Effector memory CD8-positive, alpha-beta T cell (primary cell): Measurements from ENCODE around the gene EYA2.

Experiments
- ATAC-seq: fragments of 150-1000 bp; cut with Tn5 transposase; replicated peaks from 2 replicates; pipeline ENCODE4 v1.10.0; 2021; ENCODE audit warnings: mild to moderate bottlenecking, moderate library complexity
- DNase-seq, 3 experiments: peaks; one replicate each; pipeline ENCODE4 v3.0.0; 2021
- H3K27ac Mint-ChIP-seq, 2 donors: one replicate each; pipeline ENCODE4 v1.8.0; 2022; ENCODE audit warnings: mild to moderate bottlenecking in 2 of 2, mixed read lengths in 2 of 2, moderate library complexity in 2 of 2
- H3K27me3 Mint-ChIP-seq, 2 donors: one replicate each; pipeline ENCODE4 v1.8.0; 2022; ENCODE audit warnings: mixed read lengths in 2 of 2
- H3K36me3 Mint-ChIP-seq: one replicate; pipeline ENCODE4 v1.8.0; 2022; ENCODE audit warnings: mild to moderate bottlenecking, moderate library complexity, mixed read lengths; ENCODE audit not compliant: insufficient read depth
- H3K4me1 Mint-ChIP-seq, 2 donors: one replicate each; pipeline ENCODE4 v1.8.0; 2022; ENCODE audit warnings: low read depth in 2 of 2, mixed read lengths in 2 of 2
- H3K4me3 Mint-ChIP-seq, 2 donors: one replicate each; pipeline ENCODE4 v1.8.0; 2022; ENCODE audit warnings: mild to moderate bottlenecking in 2 of 2, mixed read lengths in 2 of 2, moderate library complexity in 2 of 2
- H3K9me3 Mint-ChIP-seq, 2 donors: one replicate each; pipeline ENCODE4 v1.8.0; 2022; ENCODE audit warnings: mixed read lengths in 2 of 2

Gene EYA2

GRCh38 chr20:47137231-47137870 is 242.7 kb downstream of the EYA2 start:
- DNase-seq (no peak), ATAC-seq (no peak)
- Mint-ChIP-seq H3K27me3 (peaks cover 9 to 17% of the 10 kb centered on the region in 2 donors), H3K27ac (no peak overlapping the region), H3K9me3 (no peaks in the 10 kb centered on the region), H3K4me1 (no peaks in the 10 kb centered on the region), H3K36me3 (no peaks in the 10 kb centered on the region), H3K4me3 (no peak overlapping the region)

GRCh38 chr20:47139934-47140535 is 245.4 kb downstream of the EYA2 start:
- DNase-seq: no peak
- Mint-ChIP-seq H3K27me3 (peaks cover 26 to 34% of the 10 kb centered on the region in 2 donors), H3K36me3 (no peaks in the 10 kb centered on the region), H3K4me1 (no peaks in the 10 kb centered on the region), H3K9me3 (no peaks in the 10 kb centered on the region), H3K27ac (no peak overlapping the region), H3K4me3 (no peak overlapping the region)
- ATAC-seq: no peak

GRCh38 chr20:47141350-47141921 is 246.8 kb downstream of the EYA2 start:
- H3K4me3 Mint-ChIP-seq: no peak overlapping the region
- no peaks in the 10 kb centered on the region for H3K9me3 Mint-ChIP-seq
- no peak for ATAC-seq
- no peaks in the 10 kb centered on the region for H3K4me1 Mint-ChIP-seq
- no peaks in the 10 kb centered on the region for H3K36me3 Mint-ChIP-seq
- peaks cover 35 to 48% of the 10 kb centered on the region in 2 donors for H3K27me3 Mint-ChIP-seq
- H3K27ac Mint-ChIP-seq: no peak overlapping the region
- DNase-seq: no peak

GRCh38 chr20:47141941-47142773 is 247.5 kb downstream of the EYA2 start:
- Mint-ChIP-seq H3K27me3 (peaks cover 31 to 53% of the 10 kb centered on the region in 2 donors), H3K27ac (no peak overlapping the region), H3K4me3 (no peak overlapping the region), H3K9me3 (no peaks in the 10 kb centered on the region), H3K4me1 (no peaks in the 10 kb centered on the region), H3K36me3 (no peaks in the 10 kb centered on the region)
- ATAC-seq: no peak
- DNase-seq: no peak

GRCh38 chr20:47142774-47143170 is 248.1 kb downstream of the EYA2 start:
- H3K27ac Mint-ChIP-seq: no peak overlapping the region
- H3K36me3 Mint-ChIP-seq: no peaks in the 10 kb centered on the region
- ATAC-seq (no peak), DNase-seq (no peak)
- no peak overlapping the region for H3K4me3 Mint-ChIP-seq
- H3K4me1 Mint-ChIP-seq: peaks cover 0 to 2% of the 10 kb centered on the region in 2 donors
- peaks cover 27 to 53% of the 10 kb centered on the region in 2 donors for H3K27me3 Mint-ChIP-seq
- no peaks in the 10 kb centered on the region for H3K9me3 Mint-ChIP-seq

- DNase-seq: no peak
- H3K9me3 Mint-ChIP-seq: no peaks in the 10 kb centered on the region
- H3K27ac Mint-ChIP-seq: no peak overlapping the region
- no peaks in the 10 kb centered on the region for H3K36me3 Mint-ChIP-seq
- ATAC-seq: no peak
- H3K4me3 Mint-ChIP-seq: no peak overlapping the region
- H3K27me3 Mint-ChIP-seq: peaks cover 27 to 53% of the 10 kb centered on the region in 2 donors
- peaks cover 0 to 2% of the 10 kb centered on the region in 2 donors for H3K4me1 Mint-ChIP-seq
Observed at GRCh38 chr20:47143657-47144056, 249.0 kb downstream of the EYA2 start.

- Mint-ChIP-seq H3K27me3 (peaks cover 27 to 53% of the 10 kb centered on the region in 2 donors), H3K4me3 (no peak overlapping the region), H3K9me3 (no peaks in the 10 kb centered on the region), H3K27ac (no peak overlapping the region), H3K4me1 (peaks cover 0 to 2% of the 10 kb centered on the region in 2 donors), H3K36me3 (no peaks in the 10 kb centered on the region)
- no peak for ATAC-seq
- no peak for DNase-seq
Observed at GRCh38 chr20:47144463-47144862, 249.8 kb downstream of the EYA2 start.

GRCh38 chr20:47146686-47147085 is 252.0 kb downstream of the EYA2 start:
- Mint-ChIP-seq H3K4me1 (peaks cover 0 to 2% of the 10 kb centered on the region in 2 donors), H3K9me3 (no peaks in the 10 kb centered on the region), H3K36me3 (no peaks in the 10 kb centered on the region), H3K27ac (no peak overlapping the region), H3K27me3 (peaks cover 27 to 62% of the 10 kb centered on the region in 2 donors), H3K4me3 (no peak overlapping the region)
- ATAC-seq (no peak), DNase-seq (no peak)

- ATAC-seq: no peak
- peaks cover 34 to 63% of the 10 kb centered on the region in 2 donors for H3K27me3 Mint-ChIP-seq
- no peak overlapping the region for H3K27ac Mint-ChIP-seq
- DNase-seq: no peak
- peaks cover 0 to 2% of the 10 kb centered on the region in 2 donors for H3K4me1 Mint-ChIP-seq
- no peaks in the 10 kb centered on the region for H3K9me3 Mint-ChIP-seq
- H3K4me3 Mint-ChIP-seq: no peak overlapping the region
- H3K36me3 Mint-ChIP-seq: no peaks in the 10 kb centered on the region
Observed at GRCh38 chr20:47148059-47148458, 253.4 kb downstream of the EYA2 start.

- Mint-ChIP-seq H3K36me3 (no peaks in the 10 kb centered on the region), H3K27ac (no peak overlapping the region), H3K4me1 (peaks cover 0 to 2% of the 10 kb centered on the region in 2 donors), H3K27me3 (peaks cover 28 to 63% of the 10 kb centered on the region in 2 donors), H3K4me3 (no peak overlapping the region), H3K9me3 (no peaks in the 10 kb centered on the region)
- DNase-seq (no peak), ATAC-seq (no peak)
Observed at GRCh38 chr20:47149939-47150338, 255.3 kb downstream of the EYA2 start.

GRCh38 chr20:47150403-47151152 is 255.9 kb downstream of the EYA2 start:
- no peak overlapping the region for H3K27ac Mint-ChIP-seq
- H3K36me3 Mint-ChIP-seq: no peaks in the 10 kb centered on the region
- H3K27me3 Mint-ChIP-seq: peaks cover 23 to 63% of the 10 kb centered on the region in 2 donors
- peak in 1 of 3 experiments; percentile 2 for DNase-seq
- no peak for ATAC-seq
- no peak overlapping the region for H3K4me3 Mint-ChIP-seq
- H3K4me1 Mint-ChIP-seq: peaks cover 0 to 2% of the 10 kb centered on the region in 2 donors
- H3K9me3 Mint-ChIP-seq: no peaks in the 10 kb centered on the region

GRCh38 chr20:47152068-47152467 is 257.4 kb downstream of the EYA2 start:
- no peak for DNase-seq
- ATAC-seq: no peak

GRCh38 chr20:47154089-47154488 is 259.4 kb downstream of the EYA2 start:
- Mint-ChIP-seq H3K36me3 (no peaks in the 10 kb centered on the region), H3K27me3 (peaks cover 26 to 52% of the 10 kb centered on the region in 2 donors), H3K27ac (no peak overlapping the region), H3K9me3 (no peaks in the 10 kb centered on the region), H3K4me1 (no peaks in the 10 kb centered on the region), H3K4me3 (no peak overlapping the region)
- DNase-seq: no peak
- no peak for ATAC-seq

More at GRCh38 chr20:47152068-47152467, 257.4 kb downstream of the EYA2 start:
- Mint-ChIP-seq H3K9me3 (no peaks in the 10 kb centered on the region), H3K36me3 (no peaks in the 10 kb centered on the region), H3K4me1 (peaks cover 0 to 2% of the 10 kb centered on the region in 2 donors), H3K4me3 (no peak overlapping the region), H3K27ac (no peak overlapping the region), H3K27me3 (peaks cover 18 to 59% of the 10 kb centered on the region in 2 donors)
